CD8-positive, alpha-beta memory T cell (primary cell): ENCODE measurements around the gene TTLL6. TPM values are rescaled to one million over a fixed set of nuclear protein-coding genes. Genes with fewer than 3 reads are reported as not detected.
"Not testable (repeated sequence)": the region's sequence is repeated elsewhere in the genome, so short reads cannot be mapped to it uniquely, and the experiment has no call there.

ENCODE experiments used
- CTCF ChIA-PET: fragments of 350-600 bp; sonication (Branson Sonifier 250); formaldehyde crosslinking; loops from one replicate; lab custom pipeline; 2021; ENCODE audit warnings: antibody characterized with exemption; lab: Charles Lee
- POLR2A ChIA-PET: fragments of 350-600 bp; sonication (Branson Sonifier 250); formaldehyde crosslinking; loops from one replicate; lab custom pipeline; 2021; ENCODE audit warnings: antibody characterized with exemption; lab: Charles Lee
- DNase-seq, 5 donors: peaks; one replicate each; pipeline versions ENCODE4 v3.0.0 to v3.0.0-alpha.2; 2020 to 2022; ENCODE audit warnings: mixed read lengths in 1 of 5
- H3K27ac ChIP-seq: one replicate; pipeline ENCODE4 v1.7.0; 2013; ENCODE audit warnings: low read depth, mild to moderate bottlenecking, low read length, moderate library complexity
- H3K27me3 ChIP-seq: 2 replicates; pipeline ENCODE4 v1.7.0; 2013; ENCODE audit warnings: low read length, mild to moderate bottlenecking; ENCODE audit not compliant: insufficient read depth, poor library complexity, severe bottlenecking
- H3K36me3 ChIP-seq: 2 replicates; pipeline ENCODE4 v1.7.0; 2013; ENCODE audit warnings: mild to moderate bottlenecking, low read length, moderate library complexity; ENCODE audit not compliant: insufficient read depth
- H3K4me1 ChIP-seq: 2 replicates; pipeline ENCODE4 v1.7.0; 2013; ENCODE audit warnings: mild to moderate bottlenecking, low read length, moderate library complexity; ENCODE audit not compliant: insufficient read depth
- H3K4me3 ChIP-seq: 2 replicates; pipeline ENCODE4 v1.7.0; 2013; ENCODE audit warnings: mild to moderate bottlenecking, low read length
- H3K9me3 ChIP-seq: 2 replicates; pipeline ENCODE4 v1.7.0; 2013; ENCODE audit warnings: mild to moderate bottlenecking, low read length
- H3K27ac Mint-ChIP-seq, 8 donors: one replicate each; pipeline ENCODE4 v1.8.0; 2020 to 2021; ENCODE audit warnings: mixed read lengths in 8 of 8, mild to moderate bottlenecking in 6 of 8, inconsistent platforms in 3 of 8, moderate library complexity in 3 of 8
- H3K27me3 Mint-ChIP-seq, 2 donors: one replicate each; pipeline ENCODE4 v1.8.0; 2020 to 2021; ENCODE audit warnings: mixed read lengths in 2 of 2, mild to moderate bottlenecking in 1 of 2, moderate library complexity in 1 of 2
- H3K36me3 Mint-ChIP-seq, 3 donors: one replicate each; pipeline ENCODE4 v1.8.0; 2020 to 2021; ENCODE audit warnings: mixed read lengths in 3 of 3, inconsistent platforms in 1 of 3, mild to moderate bottlenecking in 1 of 3
- H3K4me1 Mint-ChIP-seq, 3 donors: one replicate each; pipeline ENCODE4 v1.8.0; 2020 to 2021; ENCODE audit warnings: mixed read lengths in 3 of 3, inconsistent platforms in 1 of 3, mild to moderate bottlenecking in 1 of 3
- H3K4me3 Mint-ChIP-seq, 7 donors: one replicate each; pipeline ENCODE4 v1.8.0; 2020 to 2021; ENCODE audit warnings: mixed read lengths in 7 of 7, mild to moderate bottlenecking in 6 of 7, moderate library complexity in 4 of 7, inconsistent platforms in 2 of 7
- H3K9me3 Mint-ChIP-seq, 5 donors: one replicate each; pipeline ENCODE4 v1.8.0; 2020 to 2022; ENCODE audit warnings: mixed read lengths in 5 of 5, mild to moderate bottlenecking in 3 of 5, moderate library complexity in 2 of 5, inconsistent platforms in 1 of 5
- polyA plus RNA-seq: library from polyadenylated mRNA; unstranded; fragments of 300-500 nt; fragmentation: Illumina TruSeq; gene quantifications from one replicate; pipeline ENCODE4 v1.2.3, GENCODE V29; 2021
- total RNA-seq, 2 experiments: library from RNA; stranded (reverse); gene quantifications; one replicate each; pipeline ENCODE4 v1.2.3, GENCODE V29; 2021

Gene TTLL6
- total and polyA plus RNA-seq, 3 experiments from 2014 or later: not detected

DNA sequence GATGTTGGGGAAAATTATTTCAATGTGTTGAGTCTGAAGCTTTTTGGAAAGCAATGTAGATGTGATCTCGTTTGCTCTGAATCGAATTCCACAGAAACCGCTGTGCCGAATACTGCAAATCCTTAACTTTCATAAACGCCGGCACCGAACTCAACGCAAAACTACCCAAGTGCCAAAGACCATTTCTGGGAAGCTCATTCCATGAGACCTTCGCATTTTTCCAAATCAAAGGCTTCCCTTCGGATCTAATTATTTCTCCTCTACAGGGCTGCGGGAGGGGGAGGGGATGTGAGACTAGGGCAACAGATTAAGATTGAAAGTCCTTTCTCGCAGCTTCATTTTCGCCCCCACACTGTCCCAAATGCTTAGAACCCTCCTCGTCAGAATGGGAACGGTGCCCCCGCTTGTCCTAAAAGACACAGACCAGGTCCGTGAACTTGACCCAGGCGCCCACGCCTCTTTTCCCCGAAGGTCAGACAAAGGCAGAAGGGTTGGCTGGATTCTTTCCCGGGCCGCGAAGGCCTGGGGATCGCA lies 98.7 kb downstream of the TTLL6 start:
- POLR2A ChIA-PET: no interaction called here
- no peaks in the 10 kb centered on the region for H3K36me3 Mint-ChIP-seq
- H3K27me3 Mint-ChIP-seq: peaks cover 85 to 96% of the 10 kb centered on the region in 2 donors
- no peak for DNase-seq
- peak overlapping the region in 6 of 7 donors; percentile 6 to 62 (median 40) for H3K4me3 Mint-ChIP-seq
- Histone ChIP-seq H3K27ac (no peak overlapping the region), H3K4me3 (no peak overlapping the region), H3K27me3 (peaks cover 58% of the 10 kb centered on the region), H3K9me3 (no peaks in the 10 kb centered on the region), H3K4me1 (peaks cover 19% of the 10 kb centered on the region), H3K36me3 (no peaks in the 10 kb centered on the region)
- CTCF ChIA-PET: interaction anchor here (0.7 to 1.5 kb wide), 4 partner anchors 12 to 40 kb away, joined by 3 to 5 read pairs (median 4); no protein-coding TSS in a partner anchor
- H3K9me3 Mint-ChIP-seq: peaks cover 0 to 20% (median 6%) of the 10 kb centered on the region in 5 donors
- peaks cover 10 to 25% (median 14%) of the 10 kb centered on the region in 3 donors for H3K4me1 Mint-ChIP-seq
- peak overlapping the region in 4 of 8 donors; percentile 11 to 90 (median 65) for H3K27ac Mint-ChIP-seq

DNA sequence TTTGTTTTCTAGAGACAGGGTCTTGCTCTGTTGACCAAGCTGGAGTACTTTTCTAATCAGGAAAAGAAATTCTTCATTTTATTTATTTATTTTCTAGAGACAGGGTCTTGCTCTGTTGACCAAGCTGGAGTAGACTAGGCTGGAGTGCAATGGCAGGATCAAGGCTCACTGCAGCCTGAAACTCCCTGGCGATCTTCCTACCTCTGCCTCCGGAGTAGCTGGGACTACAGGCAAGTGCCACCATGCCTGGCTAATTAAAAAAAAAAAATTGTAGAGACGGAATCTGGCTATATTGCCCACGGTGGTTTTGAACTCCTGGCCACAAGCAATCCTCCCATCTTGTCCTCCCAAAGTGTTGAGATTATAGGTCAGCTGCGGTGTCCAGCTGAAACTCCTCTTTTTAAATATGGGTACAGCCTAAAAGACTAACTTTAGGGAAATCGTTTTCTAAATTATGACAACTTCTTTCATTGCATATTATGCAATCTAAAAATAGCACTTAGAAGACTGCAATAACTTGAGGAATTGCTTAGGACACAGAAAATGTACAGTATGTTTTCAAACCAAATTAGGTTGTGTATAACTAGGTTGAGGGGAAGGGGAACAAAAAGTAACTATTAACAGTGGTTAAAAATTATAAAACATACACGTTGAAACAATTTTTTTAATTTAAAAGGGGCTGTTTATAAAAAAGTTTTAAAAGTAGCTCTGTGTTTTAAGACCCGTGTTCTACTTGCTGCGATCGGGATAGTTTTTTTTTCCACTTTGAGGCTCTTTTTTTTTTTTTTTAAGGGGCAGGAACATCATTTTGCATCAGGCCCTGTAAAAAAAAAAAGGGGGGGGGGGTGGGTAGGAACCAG lies 99.4 kb downstream of the TTLL6 start:
- Mint-ChIP-seq H3K9me3 (peaks cover 0 to 20% (median 6%) of the 10 kb centered on the region in 5 donors), H3K4me3 (peak overlapping the region in 4 of 7 donors; percentile 4 to 52 (median 32)), H3K27me3 (peaks cover 85 to 93% of the 10 kb centered on the region in 2 donors), H3K4me1 (peaks cover 7 to 22% (median 11%) of the 10 kb centered on the region in 3 donors), H3K36me3 (no peaks in the 10 kb centered on the region), H3K27ac (peak overlapping the region in 3 of 8 donors; percentile 14 to 73 (median 55))
- DNase-seq: no peak
- CTCF ChIA-PET: interaction anchor here (1.0 to 1.5 kb wide), 4 partner anchors 12 to 81 kb away, joined by 3 to 5 read pairs (median 4); no protein-coding TSS in a partner anchor
- no peak overlapping the region for H3K4me3 ChIP-seq
- POLR2A ChIA-PET: no interaction called here
- H3K27me3 ChIP-seq: peaks cover 54% of the 10 kb centered on the region
- H3K27ac ChIP-seq: no peak overlapping the region
- peaks cover 15% of the 10 kb centered on the region for H3K4me1 ChIP-seq
- no peaks in the 10 kb centered on the region for H3K36me3 ChIP-seq
- H3K9me3 ChIP-seq: no peaks in the 10 kb centered on the region

DNA sequence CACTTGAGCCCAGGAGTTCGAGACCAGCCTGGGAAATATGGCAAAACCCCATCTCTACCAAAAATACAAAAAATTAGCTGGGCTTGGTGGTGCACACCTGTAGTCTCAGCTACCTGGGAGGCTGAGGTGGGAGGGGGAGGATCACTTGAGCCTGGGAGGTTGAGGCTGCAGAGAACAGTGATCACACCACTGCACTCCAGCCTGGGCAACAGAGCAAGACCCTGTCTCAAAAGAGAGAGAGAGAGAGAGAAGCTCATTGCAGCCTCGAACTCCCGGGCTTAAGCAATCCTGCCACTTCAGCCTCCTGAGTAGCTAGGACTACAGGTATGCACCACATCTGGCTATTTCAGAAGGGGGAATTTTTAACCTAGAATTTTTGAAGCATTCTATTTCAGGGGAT lies 100.5 kb downstream of the TTLL6 start:
- H3K36me3 ChIP-seq, DNase-seq, H3K4me3 ChIP-seq, H3K36me3 Mint-ChIP-seq, H3K4me3 Mint-ChIP-seq, H3K9me3 ChIP-seq, H3K27ac ChIP-seq, POLR2A ChIA-PET: not testable (repeated sequence)
- Mint-ChIP-seq H3K27ac (peak overlapping the region in 1 of 8 donors; percentile 73), H3K27me3 (peaks cover 78 to 89% of the 10 kb centered on the region in 2 donors), H3K4me1 (peaks cover 7 to 22% (median 11%) of the 10 kb centered on the region in 3 donors), H3K9me3 (peaks cover 0 to 20% (median 6%) of the 10 kb centered on the region in 5 donors)
- CTCF ChIA-PET: interaction anchor here (0.6 to 1.0 kb wide), 2 partner anchors 56 to 80 kb away, joined by 3 to 4 read pairs; no protein-coding TSS in a partner anchor
- Histone ChIP-seq H3K27me3 (peaks cover 47% of the 10 kb centered on the region), H3K4me1 (peaks cover 15% of the 10 kb centered on the region)

DNA sequence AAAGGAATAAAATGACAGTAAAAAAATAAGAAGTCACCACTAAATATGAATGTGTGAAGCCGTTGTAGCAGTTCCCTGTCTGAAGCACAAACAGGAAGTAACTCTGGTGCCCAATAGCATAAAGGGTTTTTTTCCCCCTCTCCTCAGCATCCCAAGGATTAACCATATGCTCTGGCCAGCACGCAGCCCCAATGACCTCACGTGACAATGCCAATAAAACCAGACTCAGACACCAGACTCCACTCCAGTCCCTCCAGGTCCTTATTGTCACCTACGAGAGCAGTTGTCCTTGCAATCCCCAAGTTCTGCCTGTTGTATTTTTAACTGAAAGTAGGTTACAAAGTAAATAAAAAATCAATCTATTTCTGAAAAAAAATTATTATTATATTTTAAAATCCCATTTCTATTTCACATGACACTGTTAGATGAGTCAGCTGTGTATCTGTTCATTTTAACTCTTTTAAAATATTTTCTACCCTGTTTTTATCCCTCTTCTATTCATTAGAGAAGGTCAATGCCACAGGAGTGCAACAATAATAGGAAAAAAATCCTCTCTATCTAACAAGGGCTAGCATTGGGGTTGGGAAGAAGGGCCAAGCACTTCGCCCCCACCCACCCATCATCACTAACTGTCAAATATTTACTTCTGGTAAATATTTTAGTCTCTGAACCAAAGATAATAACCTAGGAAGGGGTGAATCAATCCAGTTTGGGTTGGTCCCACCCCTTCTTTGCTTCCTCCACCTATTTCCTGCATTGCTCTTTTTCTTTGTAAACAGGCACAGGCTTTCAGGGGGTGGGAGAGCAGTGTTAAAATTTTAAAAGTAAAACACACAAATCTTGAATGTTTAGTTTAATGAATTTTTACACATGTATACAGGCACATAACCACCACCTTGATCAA lies 101.3 kb downstream of the TTLL6 start:
- Mint-ChIP-seq H3K36me3 (no peaks in the 10 kb centered on the region), H3K27me3 (peaks cover 73 to 85% of the 10 kb centered on the region in 2 donors), H3K9me3 (peaks cover 0 to 18% (median 6%) of the 10 kb centered on the region in 5 donors), H3K4me3 (peak overlapping the region in 2 of 7 donors; percentile 9 to 22), H3K27ac (peak overlapping the region in 1 of 8 donors; percentile 48), H3K4me1 (peaks cover 7 to 22% (median 11%) of the 10 kb centered on the region in 3 donors)
- DNase-seq: no peak
- no peaks in the 10 kb centered on the region for H3K36me3 ChIP-seq
- ChIA-PET POLR2A (no interaction called here), CTCF (interaction anchor here (1.4 kb wide), 1 partner anchor 163 kb away, joined by 3 read pairs; no protein-coding TSS in a partner anchor)
- no peaks in the 10 kb centered on the region for H3K9me3 ChIP-seq
- H3K27me3 ChIP-seq: peaks cover 50% of the 10 kb centered on the region
- H3K4me1 ChIP-seq: peaks cover 15% of the 10 kb centered on the region
- H3K27ac ChIP-seq: no peak overlapping the region
- H3K4me3 ChIP-seq: no peak overlapping the region

Other genes starting within 250 kb of the TTLL6 start
- 1 to 10 TPM; 3.4 to 3.7 TPM for gene HOXB4, start 238.9 kb downstream of the TTLL6 start, total RNA-seq
- 0.33 TPM for gene HOXB4, start 238.9 kb downstream of the TTLL6 start, polyA plus RNA-seq
- 1 to 10 TPM; 3.0 to 3.5 TPM for gene HOXB3, start 227.0 kb downstream of the TTLL6 start, total RNA-seq
- 0.10 TPM for gene HOXB3, start 227.0 kb downstream of the TTLL6 start, polyA plus RNA-seq
- not detected for gene HOXB5, start 223.4 kb downstream of the TTLL6 start, total RNA-seq
- not detected for gene HOXB5, start 223.4 kb downstream of the TTLL6 start, polyA plus RNA-seq
- under 1 TPM; 0.22 to 0.37 TPM for gene HOXB6, start 212.2 kb downstream of the TTLL6 start, total RNA-seq
- not detected for gene HOXB6, start 212.2 kb downstream of the TTLL6 start, polyA plus RNA-seq
- under 1 TPM; 0.89 to 0.96 TPM for gene HOXB7, start 206.2 kb downstream of the TTLL6 start, total RNA-seq
- gene HOXB7, start 206.2 kb downstream of the TTLL6 start, polyA plus RNA-seq: 0.87 TPM
- gene HOXB8, start 201.9 kb downstream of the TTLL6 start, total RNA-seq: not detected
- not detected for gene HOXB8, start 201.9 kb downstream of the TTLL6 start, polyA plus RNA-seq
- 1 to 10 TPM; 2.0 to 2.6 TPM for gene HOXB9, start 190.9 kb downstream of the TTLL6 start, total RNA-seq
- gene HOXB9, start 190.9 kb downstream of the TTLL6 start, polyA plus RNA-seq: not detected
- not detected for gene PRAC1, start 94.7 kb downstream of the TTLL6 start, total RNA-seq
- gene PRAC1, start 94.7 kb downstream of the TTLL6 start, polyA plus RNA-seq: not detected
- gene PRAC2, start 94.0 kb downstream of the TTLL6 start, total RNA-seq: not detected
- not detected for gene PRAC2, start 94.0 kb downstream of the TTLL6 start, polyA plus RNA-seq
- gene HOXB13, start 88.5 kb downstream of the TTLL6 start, total RNA-seq: not detected
- not detected for gene HOXB13, start 88.5 kb downstream of the TTLL6 start, polyA plus RNA-seq
- gene CALCOCO2, start 13.8 kb upstream of the TTLL6 start, total RNA-seq: 10 to 100 TPM; 57.4 to 61.8 TPM
- 182 TPM for gene CALCOCO2, start 13.8 kb upstream of the TTLL6 start, polyA plus RNA-seq
- 100 to 1,000 TPM; 131 to 138 TPM for gene ATP5MC1, start 75.6 kb upstream of the TTLL6 start, total RNA-seq
- gene ATP5MC1, start 75.6 kb upstream of the TTLL6 start, polyA plus RNA-seq: 143 TPM
- 100 to 1,000 TPM; 100 to 103 TPM for gene UBE2Z, start 91.2 kb upstream of the TTLL6 start, total RNA-seq
- 74.7 TPM for gene UBE2Z, start 91.2 kb upstream of the TTLL6 start, polyA plus RNA-seq
- 100 to 1,000 TPM; 151 to 161 TPM for gene SNF8, start 127.6 kb upstream of the TTLL6 start, total RNA-seq
- gene SNF8, start 127.6 kb upstream of the TTLL6 start, polyA plus RNA-seq: 113 TPM
- not detected for gene GIP, start 151.4 kb upstream of the TTLL6 start, total RNA-seq
- gene GIP, start 151.4 kb upstream of the TTLL6 start, polyA plus RNA-seq: not detected
- gene IGF2BP1, start 180.2 kb upstream of the TTLL6 start, total RNA-seq: under 1 TPM; 0.24 to 0.28 TPM
- not detected for gene IGF2BP1, start 180.2 kb upstream of the TTLL6 start, polyA plus RNA-seq